Measurements from ENCODE around the gene GNAT2.
"Not testable (repeated sequence)": the region's sequence is repeated elsewhere in the genome, so short reads cannot be mapped to it uniquely, and the experiment has no call there.

The GNAT2 gene

DNA sequence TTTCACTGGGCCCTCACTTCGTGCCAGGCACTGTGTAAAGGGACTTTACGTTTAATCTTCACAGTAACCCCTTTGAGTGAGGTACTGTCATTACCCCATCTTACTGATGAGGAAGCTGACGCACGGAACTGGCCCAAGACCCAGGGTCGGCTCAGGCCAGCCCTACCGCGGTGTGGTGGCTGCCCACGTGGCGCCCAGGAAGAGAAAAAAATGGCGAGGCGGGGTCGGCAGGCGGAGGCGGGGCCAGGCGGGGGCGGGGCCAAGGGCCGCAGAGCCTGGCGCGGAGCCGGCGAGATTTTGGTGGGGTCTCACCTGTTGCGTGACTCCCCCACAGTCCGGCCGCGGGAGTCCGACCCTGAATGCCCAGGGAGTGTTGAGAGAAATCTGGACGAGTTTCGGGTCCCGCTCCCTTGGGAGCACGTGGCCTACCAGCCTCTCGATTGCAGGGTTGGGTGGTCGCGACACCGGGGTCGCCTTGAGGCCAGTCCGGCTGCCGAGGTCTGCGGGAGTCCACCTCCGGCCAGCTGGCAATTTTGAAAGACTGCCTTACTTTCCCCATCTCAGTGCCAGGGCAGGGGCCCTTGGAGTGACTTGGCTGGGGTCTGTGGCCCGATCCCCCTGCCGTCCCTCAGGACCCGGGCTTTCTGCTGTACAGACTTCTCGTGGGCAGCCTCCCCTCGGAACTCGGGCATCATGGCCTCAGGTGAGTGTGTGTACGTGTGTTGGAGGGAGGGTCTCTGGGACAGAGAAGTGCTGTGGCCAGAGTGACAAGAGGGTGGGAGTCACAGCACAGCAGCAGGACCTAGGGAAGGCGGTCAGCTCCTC is at the start of gene GNAT2, which contains the start of gene AMPD2:
GNAT2 (minus strand) TSS at position 41 of the 825 bp plus-strand sequence. CDS start 6,746 bp downstream, outside the sequence.
AMPD2 (plus strand) TSS at position 262 of the 825 bp plus-strand sequence. CDS start 1,339 bp downstream, outside the sequence.
- peak; percentile 28 to 50 (median 46) for DNase-seq

DNA sequence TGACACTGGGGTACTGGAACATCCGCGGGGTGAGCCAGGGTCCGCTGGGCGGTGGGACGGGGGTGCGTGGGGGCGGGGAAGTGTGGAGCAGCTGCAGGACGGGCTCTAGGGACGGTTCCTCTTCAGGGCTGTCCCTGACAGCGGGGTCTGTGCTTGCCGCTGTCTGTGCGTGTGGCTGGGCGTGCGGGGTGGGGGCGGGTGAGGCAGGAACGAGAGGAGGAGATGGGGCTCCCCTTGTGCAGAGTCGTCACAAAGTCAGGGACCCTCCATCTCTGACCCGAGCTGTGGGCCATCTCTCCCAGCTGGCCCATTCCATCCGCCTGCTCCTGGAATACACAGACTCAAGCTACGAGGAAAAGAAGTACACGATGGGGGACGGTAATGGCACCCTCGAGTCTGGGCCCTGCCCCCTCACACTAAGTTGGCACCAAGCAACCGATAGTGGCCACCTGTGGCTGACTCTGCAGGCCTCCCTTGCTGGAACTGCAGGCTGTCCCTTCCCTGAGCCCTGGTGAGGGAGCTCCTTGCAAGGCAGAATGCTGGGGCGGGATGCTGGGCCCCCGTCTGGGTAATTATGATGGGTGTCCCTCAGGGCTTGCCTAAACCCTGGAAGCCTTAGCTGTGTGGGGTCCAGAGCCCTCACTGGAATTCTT is 48.8 kb upstream of the GNAT2 start:
- no peak for DNase-seq

- peak; percentile 18 to 60 (median 39) for DNase-seq
Measured at GRCh38 chr1:109667452-109668122, 48.2 kb upstream of the GNAT2 start, which contains the start of gene GSTM2. Gene GSTM2, plus strand, starts transcription at chr1:109668057. Its CDS starts 59 bp downstream, at chr1:109668116.

- no peak for DNase-seq
Measured at GRCh38 chr1:109664671-109665070, 45.3 kb upstream of the GNAT2 start.

- DNase-seq, result no peak
Measured at GRCh38 chr1:109661391-109661790, 42.0 kb upstream of the GNAT2 start.

GRCh38 chr1:109660691-109661026 is 41.2 kb upstream of the GNAT2 start:
- not testable (repeated sequence) for DNase-seq

- no peak for DNase-seq
Measured at GRCh38 chr1:109659997-109660690, 40.7 kb upstream of the GNAT2 start.

- no peak for DNase-seq
Measured at GRCh38 chr1:109659145-109659544, 39.7 kb upstream of the GNAT2 start.

DNA sequence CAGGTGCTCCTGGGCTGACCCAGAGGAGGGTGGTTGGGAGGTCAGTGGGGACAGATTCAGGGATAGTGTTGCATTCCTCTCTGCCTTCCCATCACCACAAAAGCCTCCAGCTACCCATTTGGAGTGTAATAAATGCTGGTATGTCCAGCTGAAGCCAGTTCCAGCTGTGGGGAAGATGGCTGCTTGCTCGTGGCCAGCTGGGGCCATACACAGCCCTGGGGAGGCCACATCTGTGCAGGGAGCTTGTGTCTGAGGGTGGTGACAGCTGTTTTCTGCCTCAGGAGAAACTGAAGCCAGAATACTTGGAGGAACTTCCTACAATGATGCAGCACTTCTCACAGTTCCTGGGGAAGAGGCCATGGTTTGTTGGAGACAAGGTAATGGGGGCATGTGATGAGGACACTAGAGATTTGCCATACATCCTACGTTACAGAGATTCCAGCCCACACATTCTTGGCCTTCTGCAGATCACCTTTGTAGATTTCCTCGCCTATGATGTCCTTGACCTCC is 39.2 kb upstream of the GNAT2 start:
- no peak for DNase-seq

- DNase-seq, result no peak
Measured at GRCh38 chr1:109657970-109658369, 38.6 kb upstream of the GNAT2 start.

DNA sequence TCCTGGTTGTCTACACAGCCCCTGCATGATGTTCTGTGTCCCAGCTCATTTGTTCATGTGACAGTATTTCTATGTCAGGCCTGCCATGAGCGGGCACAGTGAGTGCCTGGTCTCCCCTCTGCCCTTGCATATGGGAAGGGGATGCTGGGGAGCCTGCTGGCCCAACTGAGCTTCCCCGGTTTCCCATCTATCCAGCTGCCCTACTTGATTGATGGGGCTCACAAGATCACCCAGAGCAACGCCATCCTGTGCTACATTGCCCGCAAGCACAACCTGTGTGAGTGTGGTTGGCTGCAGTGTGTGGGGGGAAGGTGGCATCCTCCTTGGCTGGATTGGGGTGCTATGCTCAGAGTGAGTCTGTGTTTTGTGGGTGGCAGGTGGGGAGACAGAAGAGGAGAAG is 38.0 kb upstream of the GNAT2 start:
- no peak for DNase-seq

- peak in 3 of 4 experiments; percentile 28 to 42 (median 34) for DNase-seq
Measured at GRCh38 chr1:109655615-109656519, 36.5 kb upstream of the GNAT2 start, which contains the start of gene GSTM4. Gene GSTM4, plus strand, starts transcription at chr1:109656099. Its CDS starts 291 bp downstream, at chr1:109656390.

DNA sequence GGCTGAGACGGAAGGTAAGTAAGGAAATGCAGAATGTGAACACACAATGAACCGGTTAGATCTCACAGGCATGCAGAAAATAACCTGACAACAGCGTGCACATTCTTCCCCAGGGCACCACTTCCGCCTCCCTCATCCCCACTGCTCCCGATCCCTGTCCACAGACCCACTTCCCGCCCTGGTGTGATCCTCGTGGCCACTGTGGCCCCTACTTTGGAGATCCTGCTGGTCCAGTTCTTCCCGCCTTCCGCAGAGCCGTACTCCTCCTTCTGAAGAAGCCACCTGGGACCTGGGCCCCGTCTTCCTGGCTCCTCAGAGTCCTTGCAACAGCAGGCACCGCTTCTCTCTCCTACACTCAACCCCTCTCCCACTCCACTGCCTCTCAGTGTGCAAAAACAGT is 35.1 kb upstream of the GNAT2 start:
- no peak for DNase-seq

GRCh38 chr1:109653306-109653705 is 33.9 kb upstream of the GNAT2 start:
- DNase-seq, result no peak

DNA sequence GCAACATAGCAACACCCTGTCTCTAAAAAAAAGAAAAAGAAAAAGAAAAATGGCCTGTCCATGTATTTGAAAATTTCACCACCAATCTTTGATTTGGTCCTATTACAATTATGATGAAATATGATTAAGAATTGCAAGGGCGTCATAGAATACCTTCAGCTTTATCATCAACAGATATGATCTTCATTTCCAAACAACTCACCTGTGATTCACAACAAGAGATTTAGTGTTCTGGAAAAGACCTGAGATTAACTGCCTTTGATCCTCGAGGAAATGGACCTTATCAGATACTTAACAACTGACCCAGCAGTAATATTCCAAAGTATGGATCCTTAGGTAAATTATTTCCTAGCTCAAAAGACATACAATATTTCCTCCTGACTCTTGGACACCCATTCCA is 33.0 kb upstream of the GNAT2 start:
- DNase-seq, result no peak

GRCh38 chr1:109650609-109651008 is 31.2 kb upstream of the GNAT2 start:
- DNase-seq, result no peak

GRCh38 chr1:109649491-109649914 is 30.1 kb upstream of the GNAT2 start:
- no peak for DNase-seq

- DNase-seq, result no peak
Measured at GRCh38 chr1:109644670-109645069, 25.3 kb upstream of the GNAT2 start.

DNA sequence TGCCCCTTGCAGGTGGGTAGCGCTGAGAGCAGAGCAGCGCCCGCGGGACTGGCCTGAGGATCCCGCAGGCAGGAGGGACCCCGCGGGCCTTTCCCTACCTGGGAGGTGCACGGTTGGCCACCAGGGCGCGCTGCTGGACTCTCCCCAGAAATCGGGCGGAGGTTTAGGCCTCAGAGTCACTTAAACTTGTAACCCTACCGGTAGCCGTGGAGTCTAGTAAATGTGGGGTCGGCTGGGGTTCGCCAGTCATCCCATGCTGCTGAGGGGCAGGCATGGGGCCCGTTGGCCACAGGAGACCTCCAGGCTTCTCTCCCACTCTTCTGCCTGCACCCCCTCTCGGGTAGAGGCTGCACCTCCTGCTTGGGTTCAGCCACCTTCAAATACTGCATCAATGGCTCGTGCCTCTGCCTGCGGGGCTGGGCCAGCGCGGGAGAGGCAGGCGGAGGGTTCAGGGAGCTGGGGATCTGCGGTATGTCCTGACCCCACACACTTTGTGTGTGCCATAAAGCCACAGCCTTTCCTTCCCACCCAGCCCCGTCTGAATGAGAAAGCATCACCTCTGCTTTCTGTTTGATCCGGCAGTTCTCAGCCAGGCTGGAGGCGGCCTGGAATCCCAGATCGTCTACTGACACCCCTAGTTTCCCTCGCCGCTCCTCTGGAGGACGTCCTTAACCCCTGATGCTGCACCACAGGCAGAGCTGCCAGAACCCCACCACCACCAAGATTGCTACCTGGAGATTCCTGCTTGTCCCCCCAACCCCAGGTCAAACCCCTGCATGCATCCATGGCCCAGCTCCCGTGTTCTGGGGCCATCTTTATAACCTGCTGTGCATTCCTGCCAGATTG is 24.2 kb upstream of the GNAT2 start:
- peak; percentile 74 to 83 (median 76) for DNase-seq

- DNase-seq, result no peak
Measured at GRCh38 chr1:109642626-109643025, 23.2 kb upstream of the GNAT2 start.

Data from activated CD4-positive, CD25-positive, alpha-beta regulatory T cell (primary cell).